GM19395 (cell line): ENCODE measurements around the gene MARF1.
"Not testable (repeated sequence)": the region's sequence is repeated elsewhere in the genome, so short reads cannot be mapped to it uniquely, and the experiment has no call there.

Source experiments
- ATAC-seq: cut with Tn5 transposase; IDR thresholded peaks from one replicate; pipeline ENCODE4 v1.9.1; 2021; ENCODE audit warnings: mild to moderate bottlenecking, moderate library complexity; ENCODE audit not compliant: unreplicated experiment

The MARF1 gene

GRCh38 chr16:15573896-15574613 is 68.9 kb downstream of the MARF1 start:
- not testable (repeated sequence) for ATAC-seq

DNA sequence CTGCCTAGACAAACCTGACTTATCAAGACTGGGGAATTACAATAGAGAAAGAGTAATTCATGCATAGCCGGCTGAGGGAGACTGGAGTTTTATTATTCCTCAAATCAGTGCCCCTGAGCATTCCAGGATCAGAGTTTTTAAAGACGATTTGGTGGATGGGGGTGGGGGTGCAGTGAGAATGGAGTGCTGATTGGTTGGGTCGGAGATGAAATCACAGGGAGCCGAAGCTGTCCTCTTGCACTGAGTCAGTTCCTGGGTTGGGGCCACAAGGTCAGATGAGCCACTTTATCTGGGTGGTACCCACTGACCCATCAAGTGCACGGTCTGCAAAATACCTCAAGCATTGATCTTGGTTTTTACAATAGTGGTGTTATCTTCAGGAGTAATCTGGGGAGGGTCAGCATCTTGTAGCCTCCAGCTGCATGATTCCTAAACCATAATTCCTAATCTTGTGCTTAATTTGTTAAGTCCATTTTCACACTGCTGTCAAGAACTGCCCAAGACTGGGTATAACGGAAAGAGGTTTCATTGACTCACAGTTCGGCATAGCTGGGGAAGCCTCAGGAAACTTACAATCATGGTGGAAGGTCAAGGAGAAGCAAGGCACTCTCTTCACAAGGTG is 69.6 kb downstream of the MARF1 start:
- ATAC-seq = no peak

- no peak for ATAC-seq
Measured at GRCh38 chr16:15572329-15573001, 70.5 kb downstream of the MARF1 start.

- no peak for ATAC-seq
Measured at GRCh38 chr16:15571557-15571956, 71.4 kb downstream of the MARF1 start.

DNA sequence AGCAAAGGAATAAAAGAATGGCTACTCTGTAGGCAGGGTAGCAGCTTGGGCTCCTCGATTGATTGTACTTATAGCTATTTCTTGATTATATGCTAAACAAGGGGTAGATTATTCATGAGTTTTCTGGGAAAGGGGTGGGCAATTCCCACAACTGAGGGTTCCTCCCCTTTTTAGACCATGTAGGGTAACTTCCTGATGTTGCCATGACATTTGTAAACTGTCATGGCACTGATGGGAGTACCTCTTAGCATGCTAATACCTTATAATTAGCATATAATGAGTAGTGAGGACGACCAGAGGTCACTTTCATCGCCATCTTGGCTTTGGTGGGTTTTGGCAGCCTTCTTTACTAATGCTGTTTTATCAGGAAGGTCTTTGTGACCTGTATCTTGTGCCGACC is 72.3 kb downstream of the MARF1 start:
- ATAC-seq = not testable (repeated sequence)

DNA sequence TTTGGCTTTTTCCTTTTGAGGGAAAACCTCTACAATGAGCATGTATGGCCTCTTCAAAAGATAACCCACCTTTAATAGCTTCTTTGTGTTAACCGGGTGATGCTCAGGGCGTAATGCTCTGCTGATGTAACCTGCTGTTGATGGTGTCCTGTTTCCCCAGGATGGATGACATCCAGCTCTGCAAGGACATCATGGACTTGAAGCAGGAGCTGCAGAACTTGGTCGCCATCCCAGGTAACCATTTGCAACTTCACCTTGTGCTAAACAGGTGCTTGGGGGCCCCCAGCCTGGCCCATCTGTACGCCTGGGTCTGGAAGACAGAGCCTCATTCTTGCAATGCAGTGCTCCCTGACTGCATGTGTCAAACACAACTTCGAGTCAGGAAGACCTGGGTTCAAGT is 75.1 kb downstream of the MARF1 start:
- ATAC-seq = no peak

- no peak for ATAC-seq
Measured at GRCh38 chr16:15566095-15566494, 76.9 kb downstream of the MARF1 start.

GRCh38 chr16:15564604-15565339 is 78.2 kb downstream of the MARF1 start:
- ATAC-seq = no peak

DNA sequence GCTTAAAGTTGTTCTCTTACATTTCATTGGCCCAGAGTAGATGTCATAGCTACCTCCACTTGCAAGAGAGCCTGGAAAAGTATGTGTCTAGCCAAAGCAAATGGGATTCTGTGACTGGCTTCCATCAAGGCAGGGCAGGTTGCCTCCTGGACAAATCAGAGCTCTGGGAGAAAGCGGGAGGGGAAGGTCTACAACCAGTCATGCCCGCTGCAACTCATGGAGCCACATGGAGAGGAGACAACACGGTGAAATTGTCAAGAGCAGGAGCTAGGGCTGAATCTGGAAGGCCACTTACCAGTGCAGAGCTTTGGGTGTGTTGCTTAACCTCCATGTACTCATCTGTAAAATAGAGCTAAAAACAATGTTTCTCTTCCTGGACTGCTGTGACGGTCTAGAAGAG is 83.8 kb downstream of the MARF1 start:
- no peak for ATAC-seq

GRCh38 chr16:15557258-15557657 is 85.7 kb downstream of the MARF1 start:
- ATAC-seq = no peak

- no peak for ATAC-seq
Measured at GRCh38 chr16:15556130-15556529, 86.8 kb downstream of the MARF1 start.

GRCh38 chr16:15553313-15554088 is 89.5 kb downstream of the MARF1 start:
- no peak for ATAC-seq

DNA sequence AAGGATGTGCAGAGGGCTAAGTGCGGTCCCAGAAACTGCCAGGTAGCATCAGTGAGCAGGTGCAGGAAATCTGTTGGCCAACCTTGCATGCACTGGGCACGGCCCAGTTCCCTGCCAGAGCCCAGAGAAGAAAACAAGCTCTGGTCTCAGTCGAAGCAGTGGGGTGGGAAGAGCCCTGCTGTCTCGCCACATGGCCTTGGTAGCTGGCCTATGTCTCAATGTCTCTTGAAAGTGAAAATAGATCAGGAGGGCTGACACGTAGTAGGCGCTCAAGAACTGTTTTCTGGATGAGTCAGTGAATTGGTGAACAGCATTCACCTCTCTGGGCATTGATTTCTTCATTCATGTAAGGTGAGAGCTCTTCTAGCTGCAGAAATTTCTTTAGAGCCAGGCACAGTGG is 90.4 kb downstream of the MARF1 start:
- ATAC-seq = no peak

- no peak for ATAC-seq
Measured at GRCh38 chr16:15548482-15548891, 94.5 kb downstream of the MARF1 start.

DNA sequence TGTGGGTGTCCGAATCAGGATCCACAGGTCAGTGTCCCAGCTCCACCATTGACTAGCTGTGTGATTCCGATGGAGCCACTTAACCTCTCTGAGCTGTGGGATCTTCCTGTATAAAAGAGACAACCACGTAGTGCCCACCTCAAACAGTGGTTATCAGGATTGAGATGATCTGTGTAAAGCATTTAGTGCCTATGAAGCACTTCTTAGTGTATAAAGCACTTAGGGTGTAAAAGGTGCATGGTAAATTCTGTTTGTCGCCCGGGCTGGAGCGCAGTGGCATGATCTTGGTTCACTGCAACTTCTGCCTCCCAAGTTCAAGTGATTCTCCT is 95.2 kb downstream of the MARF1 start:
- ATAC-seq = no peak

GRCh38 chr16:15547072-15547767 is 95.7 kb downstream of the MARF1 start:
- ATAC-seq = not testable (repeated sequence)

- no peak for ATAC-seq
Measured at GRCh38 chr16:15545544-15545943, 97.4 kb downstream of the MARF1 start.

DNA sequence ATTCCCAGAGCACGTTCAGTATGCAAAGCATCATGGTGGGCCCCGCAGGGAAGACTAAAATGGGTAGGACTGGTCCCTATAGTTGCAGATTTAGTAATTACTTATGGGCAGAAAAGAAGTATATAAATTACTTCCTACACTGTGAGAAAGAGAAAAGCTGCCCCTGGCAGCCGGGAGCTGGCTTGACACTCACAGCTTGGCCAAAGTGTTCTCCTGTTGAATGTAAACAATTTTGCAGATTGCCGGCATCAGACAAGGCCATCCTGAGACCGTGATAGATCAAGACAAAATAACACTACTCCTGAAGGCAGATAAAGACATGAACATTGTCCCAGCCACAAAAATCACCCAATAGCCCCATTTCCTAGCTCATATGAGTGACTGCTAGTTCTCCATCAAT is 98.5 kb downstream of the MARF1 start:
- ATAC-seq = no peak
